C4-2B (cell line): Measurements from ENCODE around the gene PTPRM.

Source experiments
- ZFX ChIP-seq: fragments of 450-650 bp; IDR thresholded peaks from 2 replicates; pipeline ENCODE4 v1.6.1; 2017
- TF ChIP-seq, protein P1 (sequence below): fragments of 450-650 bp; conservative IDR thresholded peaks from 2 replicates; pipeline ENCODE4 v1.5.1; 2017; ENCODE audit warnings: mild to moderate bottlenecking

DNA sequence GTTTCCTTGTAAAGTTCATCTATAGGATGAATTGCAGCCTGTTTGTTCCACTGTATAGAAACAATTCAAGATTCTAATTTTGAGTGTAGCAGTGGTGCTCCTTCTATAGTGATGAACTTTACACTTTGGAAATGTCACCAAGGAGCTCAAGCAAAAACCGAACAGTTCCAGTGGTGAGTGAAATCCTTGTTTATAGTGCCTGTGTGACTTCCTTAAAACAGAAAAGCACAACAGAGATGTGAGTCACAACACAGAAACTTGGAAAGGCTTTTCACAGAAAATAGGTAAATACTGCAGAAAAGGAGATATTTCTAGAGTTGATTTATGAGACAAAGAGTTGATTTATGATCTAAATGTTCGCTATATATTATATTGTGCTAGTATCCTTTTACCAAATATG lies 482.0 kb downstream of the PTPRM start:
- TF ChIP-seq, protein P1, sequence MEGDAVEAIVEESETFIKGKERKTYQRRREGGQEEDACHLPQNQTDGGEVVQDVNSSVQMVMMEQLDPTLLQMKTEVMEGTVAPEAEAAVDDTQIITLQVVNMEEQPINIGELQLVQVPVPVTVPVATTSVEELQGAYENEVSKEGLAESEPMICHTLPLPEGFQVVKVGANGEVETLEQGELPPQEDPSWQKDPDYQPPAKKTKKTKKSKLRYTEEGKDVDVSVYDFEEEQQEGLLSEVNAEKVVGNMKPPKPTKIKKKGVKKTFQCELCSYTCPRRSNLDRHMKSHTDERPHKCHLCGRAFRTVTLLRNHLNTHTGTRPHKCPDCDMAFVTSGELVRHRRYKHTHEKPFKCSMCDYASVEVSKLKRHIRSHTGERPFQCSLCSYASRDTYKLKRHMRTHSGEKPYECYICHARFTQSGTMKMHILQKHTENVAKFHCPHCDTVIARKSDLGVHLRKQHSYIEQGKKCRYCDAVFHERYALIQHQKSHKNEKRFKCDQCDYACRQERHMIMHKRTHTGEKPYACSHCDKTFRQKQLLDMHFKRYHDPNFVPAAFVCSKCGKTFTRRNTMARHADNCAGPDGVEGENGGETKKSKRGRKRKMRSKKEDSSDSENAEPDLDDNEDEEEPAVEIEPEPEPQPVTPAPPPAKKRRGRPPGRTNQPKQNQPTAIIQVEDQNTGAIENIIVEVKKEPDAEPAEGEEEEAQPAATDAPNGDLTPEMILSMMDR: no peak
- TF ChIP-seq ZFX: no peak
